Right lung (tissue), 5 donors: ENCODE results near the gene ARMH1. TPM values are rescaled to one million over a fixed set of nuclear protein-coding genes. Genes with fewer than 3 reads are reported as not detected.
"Not testable (repeated sequence)": the region's sequence is repeated elsewhere in the genome, so short reads cannot be mapped to it uniquely, and the experiment has no call there.

ENCODE experiments used
- DNase-seq, 2 donors: peaks; one replicate each; pipeline ENCODE4 v3.0.0-alpha.2; 2013
- polyA plus RNA-seq, 5 donors: library from polyadenylated mRNA; unstranded; fragments of 120-200 nt; gene quantifications; one replicate each; pipeline versions ENCODE4 v1.2.1 to v1.2.3, GENCODE V29; 2013; ENCODE audit warnings: inconsistent platforms in 1 of 5, low replicate concordance in 1 of 5; ENCODE audit not compliant: insufficient read length in 5 of 5, insufficient read depth in 1 of 5

The ARMH1 gene
- polyA plus RNA-seq, 5 donors, result 5.1 to 7.7 (median 6.6) TPM

GRCh38 chr1:44693159-44693558 is 18.6 kb downstream of the ARMH1 start:
- no peak for DNase-seq

GRCh38 chr1:44693900-44694299 is 19.4 kb downstream of the ARMH1 start:
- no peak for DNase-seq

GRCh38 chr1:44694863-44695478 is 20.5 kb downstream of the ARMH1 start:
- DNase-seq, result no peak

- DNase-seq, result no peak
Observed at GRCh38 chr1:44695671-44696070, 21.2 kb downstream of the ARMH1 start.

GRCh38 chr1:44696101-44696500 is 21.6 kb downstream of the ARMH1 start:
- no peak for DNase-seq

- no peak for DNase-seq
Observed at GRCh38 chr1:44696789-44697345, 22.4 kb downstream of the ARMH1 start.

- no peak for DNase-seq
Observed at GRCh38 chr1:44698138-44698537, 23.6 kb downstream of the ARMH1 start.

- not testable (repeated sequence) for DNase-seq
Observed at GRCh38 chr1:44699375-44699774, 24.9 kb downstream of the ARMH1 start.

- no peak for DNase-seq
Observed at GRCh38 chr1:44700573-44700972, 26.1 kb downstream of the ARMH1 start.

- DNase-seq, result no peak
Observed at GRCh38 chr1:44701141-44701573, 26.6 kb downstream of the ARMH1 start.

- no peak for DNase-seq
Observed at GRCh38 chr1:44705470-44705869, 31.0 kb downstream of the ARMH1 start.

GRCh38 chr1:44705938-44706337 is 31.4 kb downstream of the ARMH1 start:
- DNase-seq, result no peak

GRCh38 chr1:44707112-44707881 is 32.8 kb downstream of the ARMH1 start:
- no peak for DNase-seq

GRCh38 chr1:44707959-44708831 is 33.7 kb downstream of the ARMH1 start:
- DNase-seq, result no peak

- DNase-seq, result no peak
Observed at GRCh38 chr1:44713321-44713781, 38.8 kb downstream of the ARMH1 start.

- DNase-seq, result no peak
Observed at GRCh38 chr1:44714532-44714931, 40.0 kb downstream of the ARMH1 start.

- DNase-seq, result peak; percentile 46 to 67
Observed at GRCh38 chr1:44714944-44715571, 40.5 kb downstream of the ARMH1 start.

- no peak for DNase-seq
Observed at GRCh38 chr1:44717156-44717555, 42.6 kb downstream of the ARMH1 start.

GRCh38 chr1:44717653-44718052 is 43.1 kb downstream of the ARMH1 start:
- no peak for DNase-seq

GRCh38 chr1:44718091-44718490 is 43.6 kb downstream of the ARMH1 start:
- DNase-seq, result no peak

- no peak for DNase-seq
Observed at GRCh38 chr1:44719318-44719717, 44.8 kb downstream of the ARMH1 start.

GRCh38 chr1:44720281-44720680 is 45.8 kb downstream of the ARMH1 start:
- no peak for DNase-seq
